BLaER1 (cell line): Measurements from ENCODE around the gene CAMKK2.
A peak's percentile ranks its signal among the peaks of the same experiment; 100 is the strongest.
"Not testable (repeated sequence)": the region's sequence is repeated elsewhere in the genome, so short reads cannot be mapped to it uniquely, and the experiment has no call there.

Experiments
- H3K27ac ChIP-seq: shearing (Covaris generic); formaldehyde crosslinking; 2 replicates; pipeline ENCODE4 v1.8.1; 2022
- H3K27me3 ChIP-seq: shearing (Covaris generic); formaldehyde crosslinking; 2 replicates; pipeline ENCODE4 v1.8.1; 2022
- H3K36me3 ChIP-seq: shearing (Covaris generic); formaldehyde crosslinking; 2 replicates; pipeline ENCODE4 v1.8.1; 2022
- H3K4me1 ChIP-seq: shearing (Covaris generic); formaldehyde crosslinking; 2 replicates; pipeline ENCODE4 v1.8.1; 2022
- H3K4me2 ChIP-seq: shearing (Covaris generic); formaldehyde crosslinking; 2 replicates; pipeline ENCODE4 v1.8.1; 2022
- H3K4me3 ChIP-seq: shearing (Covaris generic); formaldehyde crosslinking; 2 replicates; pipeline ENCODE4 v1.8.1; 2022
- H3K9ac ChIP-seq: shearing (Covaris generic); formaldehyde crosslinking; 2 replicates; pipeline ENCODE4 v1.8.1; 2022
- H3K9me3 ChIP-seq: shearing (Covaris generic); formaldehyde crosslinking; 2 replicates; pipeline ENCODE4 v1.8.1; 2022
- H4K20me1 ChIP-seq: shearing (Covaris generic); formaldehyde crosslinking; 2 replicates; pipeline ENCODE4 v1.8.1; 2022
- Cebpa-rat ChIP-seq: shearing (Covaris generic); IDR thresholded peaks from 2 replicates; pipeline ENCODE4 v1.8.1; 2022

Gene CAMKK2

GRCh38 chr12:121228919-121229665 is 67.4 kb downstream of the CAMKK2 start:
- TF ChIP-seq Cebpa-rat, result no peak
- peak overlapping the region; percentile 18; the same call in 1 of the 2 replicates for H3K27ac ChIP-seq

GRCh38 chr12:121227294-121227693 is 69.2 kb downstream of the CAMKK2 start:
- no peak for TF ChIP-seq Cebpa-rat
- Histone ChIP-seq H3K9ac (no peak overlapping the region), H3K27ac (no peak overlapping the region), H4K20me1 (no peaks in the 10 kb centered on the region), H3K4me1 (peaks cover 27% of the 10 kb centered on the region), H3K4me2 (no peak overlapping the region), H3K36me3 (peaks cover 63% of the 10 kb centered on the region), H3K4me3 (no peak overlapping the region), H3K27me3 (no peaks in the 10 kb centered on the region), H3K9me3 (no peaks in the 10 kb centered on the region)

More at GRCh38 chr12:121228919-121229665, 67.4 kb downstream of the CAMKK2 start:
- Histone ChIP-seq H3K4me1 (peaks cover 10% of the 10 kb centered on the region), H3K36me3 (peaks cover 70% of the 10 kb centered on the region), H4K20me1 (no peaks in the 10 kb centered on the region), H3K9me3 (no peaks in the 10 kb centered on the region), H3K9ac (no peak overlapping the region), H3K4me2 (no peak overlapping the region), H3K4me3 (no peak overlapping the region), H3K27me3 (no peaks in the 10 kb centered on the region)

DNA sequence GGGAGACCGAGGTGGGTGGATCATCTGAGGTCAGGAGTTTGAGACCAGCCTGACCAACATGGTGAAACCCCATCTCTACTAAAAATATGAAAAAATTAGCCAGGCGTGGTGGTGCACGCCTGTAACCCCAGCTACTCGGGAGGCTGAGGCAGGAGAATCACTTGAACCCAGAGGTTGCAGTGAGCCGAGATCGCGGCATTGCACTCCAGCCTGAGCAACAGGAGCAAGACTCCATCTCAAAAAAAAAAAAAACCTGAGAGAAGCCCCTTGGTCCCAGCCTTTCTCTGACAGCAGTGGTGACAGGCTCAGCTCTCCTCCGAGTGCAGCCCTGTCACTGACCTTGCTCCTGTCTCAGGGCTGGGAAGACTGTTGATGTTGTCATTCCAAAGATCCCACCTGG is 69.6 kb downstream of the CAMKK2 start:
- not testable (repeated sequence) for H3K4me2 ChIP-seq, H3K9me3 ChIP-seq, H3K27ac ChIP-seq, H3K27me3 ChIP-seq, H4K20me1 ChIP-seq, H3K4me3 ChIP-seq, H3K9ac ChIP-seq
- H3K4me1 ChIP-seq, result peaks cover 27% of the 10 kb centered on the region
- H3K36me3 ChIP-seq, result peaks cover 62% of the 10 kb centered on the region

- TF ChIP-seq Cebpa-rat, result no peak
- Histone ChIP-seq H3K36me3 (peaks cover 62% of the 10 kb centered on the region), H3K4me2 (no peak overlapping the region), H4K20me1 (no peaks in the 10 kb centered on the region), H3K9ac (no peak overlapping the region), H3K27me3 (no peaks in the 10 kb centered on the region), H3K4me1 (peaks cover 27% of the 10 kb centered on the region), H3K27ac (no peak overlapping the region), H3K9me3 (no peaks in the 10 kb centered on the region), H3K4me3 (no peak overlapping the region)
These were observed 70.1 kb downstream of the CAMKK2 start for GRCh38 chr12:121226399-121226798.

DNA sequence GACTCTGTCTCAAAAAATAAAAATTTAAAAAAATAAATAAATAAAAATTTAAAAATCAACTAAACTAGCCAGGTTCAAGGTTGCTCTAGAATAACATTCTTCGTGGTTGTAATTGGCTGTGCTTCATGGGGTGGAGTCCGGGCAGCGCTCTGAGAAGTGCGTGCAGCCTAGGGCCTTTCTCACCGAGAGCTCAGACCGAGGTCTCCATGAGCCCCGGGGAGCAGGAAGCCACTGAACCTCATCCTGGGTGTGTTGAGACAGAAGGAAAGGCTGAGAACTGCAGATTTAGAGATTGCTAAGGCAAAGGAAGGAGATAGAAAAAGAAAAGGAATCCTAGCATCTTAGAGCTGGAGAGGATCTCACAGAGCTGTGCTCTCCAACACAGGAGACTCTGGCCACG is 71.9 kb downstream of the CAMKK2 start:
- Histone ChIP-seq H3K4me1 (peaks cover 36% of the 10 kb centered on the region), H3K27ac (no peak overlapping the region; the same call in 1 of the 2 replicates), H3K9me3 (no peaks in the 10 kb centered on the region), H3K4me2 (peak overlapping the region; percentile 74; the same call in 1 of the 2 replicates), H3K4me3 (no peak overlapping the region), H3K9ac (no peak overlapping the region), H3K27me3 (no peaks in the 10 kb centered on the region), H3K36me3 (peaks cover 66% of the 10 kb centered on the region), H4K20me1 (no peaks in the 10 kb centered on the region)
- no peak for TF ChIP-seq Cebpa-rat

GRCh38 chr12:121223292-121224285 is 72.9 kb downstream of the CAMKK2 start:
- H3K9me3 ChIP-seq, result no peaks in the 10 kb centered on the region
- TF ChIP-seq Cebpa-rat, result no peak
- no peaks in the 10 kb centered on the region for H3K27me3 ChIP-seq
- H3K9ac ChIP-seq, result peak overlapping the region; percentile 37; the same call in 1 of the 2 replicates
- H3K36me3 ChIP-seq, result peaks cover 64% of the 10 kb centered on the region
- peaks cover 36% of the 10 kb centered on the region for H3K4me1 ChIP-seq
- peak overlapping the region; percentile 74 for H3K4me2 ChIP-seq
- H3K4me3 ChIP-seq, result no peak overlapping the region
- peak overlapping the region; percentile 56 for H3K27ac ChIP-seq
- H4K20me1 ChIP-seq, result no peaks in the 10 kb centered on the region

DNA sequence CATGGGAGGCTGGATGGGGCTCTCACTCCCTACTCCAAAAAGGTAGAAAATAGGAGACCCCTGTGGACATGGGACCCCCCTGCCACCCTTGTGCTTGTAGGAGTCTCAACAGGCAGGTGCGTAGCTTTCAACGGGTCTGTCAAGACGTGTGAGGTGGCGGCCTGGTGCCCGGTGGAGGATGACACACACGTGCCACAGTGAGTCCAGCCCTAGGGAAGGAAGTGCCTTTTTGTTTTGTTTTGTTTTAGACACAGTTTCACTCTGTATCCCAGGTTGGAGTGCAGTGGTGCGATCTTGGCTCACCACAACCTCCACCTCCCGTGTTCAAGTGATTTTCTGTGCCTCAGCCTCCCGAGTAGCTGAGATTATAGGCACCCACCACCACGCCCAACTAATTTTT is 73.7 kb downstream of the CAMKK2 start:
- H4K20me1 ChIP-seq, result no peaks in the 10 kb centered on the region
- TF ChIP-seq Cebpa-rat, result no peak
- peak overlapping the region; percentile 37; the same call in 1 of the 2 replicates for H3K9ac ChIP-seq
- H3K4me1 ChIP-seq, result peaks cover 36% of the 10 kb centered on the region
- H3K9me3 ChIP-seq, result no peaks in the 10 kb centered on the region
- no peak overlapping the region for H3K4me3 ChIP-seq
- peak overlapping the region; percentile 74 for H3K4me2 ChIP-seq
- H3K36me3 ChIP-seq, result peaks cover 66% of the 10 kb centered on the region
- H3K27ac ChIP-seq, result peak overlapping the region; percentile 56
- H3K27me3 ChIP-seq, result no peaks in the 10 kb centered on the region

- no peaks in the 10 kb centered on the region for H4K20me1 ChIP-seq
- H3K4me3 ChIP-seq, result no peak overlapping the region
- H3K9ac ChIP-seq, result no peak overlapping the region
- H3K4me1 ChIP-seq, result peaks cover 39% of the 10 kb centered on the region
- no peaks in the 10 kb centered on the region for H3K9me3 ChIP-seq
- peaks cover 62% of the 10 kb centered on the region for H3K36me3 ChIP-seq
- no peaks in the 10 kb centered on the region for H3K27me3 ChIP-seq
- TF ChIP-seq Cebpa-rat, result no peak
- no peak overlapping the region for H3K27ac ChIP-seq
- H3K4me2 ChIP-seq, result no peak overlapping the region; the same call in 1 of the 2 replicates
These were observed 77.0 kb downstream of the CAMKK2 start for GRCh38 chr12:121219353-121219986.

GRCh38 chr12:121218588-121219352 is 77.7 kb downstream of the CAMKK2 start:
- Histone ChIP-seq H3K9ac (no peak overlapping the region), H3K27me3 (no peaks in the 10 kb centered on the region), H3K9me3 (no peaks in the 10 kb centered on the region), H3K36me3 (peaks cover 61% of the 10 kb centered on the region), H4K20me1 (no peaks in the 10 kb centered on the region), H3K4me2 (no peak overlapping the region), H3K4me1 (peaks cover 39% of the 10 kb centered on the region), H3K27ac (no peak overlapping the region), H3K4me3 (no peak overlapping the region)
- no peak for TF ChIP-seq Cebpa-rat
